GM12891 (cell line): ENCODE data around the gene THAP9.

Experiments
- DNase-seq: peaks from one replicate; pipeline ENCODE4 v3.0.0; 2011; ENCODE audit warnings: low spot score; ENCODE audit not compliant: insufficient read length
- FAIRE-seq: peaks from 2 replicates; lab custom pipeline; 2011; peaks lifted over from hg19 to GRCh38; lab: Jason Lieb, UNC
- PAX5 ChIP-seq: IDR thresholded peaks from 2 replicates; pipeline ENCODE4 v1.6.1; 2011; ENCODE audit warnings: low read length, moderate library complexity, mild to moderate bottlenecking; ENCODE audit not compliant: insufficient read depth, severe bottlenecking
- POLR2A ChIP-seq: IDR thresholded peaks from 2 replicates; pipeline ENCODE4 v1.6.1; 2011; ENCODE audit warnings: low read depth, low read length, control low read depth
- POLR2AphosphoS5 ChIP-seq: IDR thresholded peaks from 2 replicates; pipeline ENCODE4 v1.6.1; 2011; ENCODE audit warnings: low read depth, low read length, control low read depth
- POU2F2 ChIP-seq: IDR thresholded peaks from 2 replicates; pipeline ENCODE4 v1.6.1; 2011; ENCODE audit warnings: low read depth, mild to moderate bottlenecking, control low read depth, low read length, moderate library complexity
- SPI1 ChIP-seq: IDR thresholded peaks from 2 replicates; pipeline ENCODE4 v1.6.1; 2011; ENCODE audit warnings: low read depth, low read length, control low read depth
- TAF1 ChIP-seq: IDR thresholded peaks from 2 replicates; pipeline ENCODE4 v1.6.1; 2011; ENCODE audit warnings: low read depth, low read length, control low read depth

Gene THAP9

DNA sequence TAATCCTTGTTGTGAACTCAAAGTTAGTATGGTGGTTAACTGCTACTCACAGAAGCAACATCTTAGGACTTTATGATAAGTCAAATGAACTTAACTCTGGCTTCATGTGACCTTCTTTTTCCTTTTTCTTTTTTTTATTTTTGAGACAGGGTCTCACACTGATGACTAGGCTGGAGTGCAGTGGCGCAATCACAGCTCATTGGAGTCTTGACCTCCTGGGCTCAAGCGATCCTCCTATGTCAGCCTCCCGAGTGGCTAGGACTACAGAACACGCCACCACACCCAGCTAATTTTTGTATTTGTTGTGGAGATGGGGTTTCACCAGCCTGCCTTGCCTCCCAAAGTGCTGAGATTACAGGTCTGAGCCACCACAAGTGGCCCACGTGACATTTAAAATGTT lies 32.0 kb upstream of the THAP9 start:
- no peak for FAIRE-seq

DNA sequence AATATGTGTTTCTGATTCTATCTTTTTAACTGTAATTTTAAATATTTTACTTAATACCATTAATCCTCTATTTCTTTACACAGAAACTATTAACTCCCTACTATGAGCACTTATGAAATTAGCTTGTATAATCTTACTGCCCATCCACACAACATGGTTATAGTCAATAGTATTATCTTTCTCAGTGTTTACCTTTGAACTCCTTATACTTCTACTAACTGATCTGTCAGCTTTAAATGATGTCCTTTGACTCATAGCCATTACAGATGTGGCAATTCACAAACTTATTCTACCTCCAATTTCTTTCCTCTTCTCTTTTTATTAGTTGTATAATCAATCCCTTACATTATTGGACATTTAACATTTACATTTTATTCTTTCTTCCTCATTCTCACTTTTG lies 15.1 kb upstream of the THAP9 start:
- no peak for TF ChIP-seq POU2F2
- no peak for TF ChIP-seq PAX5
- TF ChIP-seq SPI1, result no peak
- no peak for TF ChIP-seq POLR2AphosphoS5
- no peak for TF ChIP-seq POLR2A
- no peak for TF ChIP-seq TAF1
- FAIRE-seq (peak; percentile 16), DNase-seq (no peak)

More for the DNA sequence above, 32.0 kb upstream of the THAP9 start:
- no peak for TF ChIP-seq POLR2A
- TF ChIP-seq SPI1, result no peak
- TF ChIP-seq PAX5, result no peak
- no peak for TF ChIP-seq POLR2AphosphoS5
- no peak for DNase-seq

DNA sequence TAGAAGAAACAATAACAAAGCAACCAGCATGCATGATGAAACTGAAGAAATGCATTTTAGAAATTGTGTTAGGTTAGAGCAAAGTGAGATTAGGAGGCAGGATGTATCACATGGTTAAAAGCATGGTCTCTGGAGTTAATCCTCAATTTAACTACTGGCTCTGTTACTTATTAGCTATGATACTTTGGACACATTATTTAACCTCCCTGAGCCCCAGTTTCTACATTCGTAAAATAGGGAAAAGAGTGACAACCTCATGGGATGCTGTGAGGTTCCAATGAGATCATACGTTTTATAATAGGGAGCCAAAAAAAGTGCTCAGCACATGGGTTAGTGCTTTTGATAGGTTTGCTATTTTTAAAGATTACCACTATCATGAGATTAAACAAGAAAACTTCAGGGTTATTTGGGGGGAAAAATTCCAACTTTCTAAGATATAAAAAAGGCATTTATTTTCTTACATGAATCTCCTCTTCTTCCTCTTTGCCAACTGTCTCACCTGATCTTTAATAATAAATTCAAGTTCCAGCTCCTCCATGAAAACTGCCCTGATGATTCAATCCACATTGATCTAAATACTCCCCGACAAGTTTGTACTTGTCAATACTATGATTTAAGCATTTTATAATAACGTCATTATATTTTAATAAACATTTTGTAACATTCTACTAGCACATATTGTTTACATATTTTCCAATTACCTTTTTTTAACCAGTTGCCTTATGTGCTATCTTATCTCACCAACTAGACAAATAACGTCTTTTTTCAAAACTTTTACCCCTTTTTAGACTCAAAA lies 14.2 kb upstream of the THAP9 start:
- FAIRE-seq (peak; percentile 5), DNase-seq (no peak)
- no peak for TF ChIP-seq PAX5
- no peak for TF ChIP-seq SPI1
- no peak for TF ChIP-seq POLR2A
- TF ChIP-seq POU2F2, result no peak
- TF ChIP-seq POLR2AphosphoS5, result no peak
- TF ChIP-seq TAF1, result no peak

DNA sequence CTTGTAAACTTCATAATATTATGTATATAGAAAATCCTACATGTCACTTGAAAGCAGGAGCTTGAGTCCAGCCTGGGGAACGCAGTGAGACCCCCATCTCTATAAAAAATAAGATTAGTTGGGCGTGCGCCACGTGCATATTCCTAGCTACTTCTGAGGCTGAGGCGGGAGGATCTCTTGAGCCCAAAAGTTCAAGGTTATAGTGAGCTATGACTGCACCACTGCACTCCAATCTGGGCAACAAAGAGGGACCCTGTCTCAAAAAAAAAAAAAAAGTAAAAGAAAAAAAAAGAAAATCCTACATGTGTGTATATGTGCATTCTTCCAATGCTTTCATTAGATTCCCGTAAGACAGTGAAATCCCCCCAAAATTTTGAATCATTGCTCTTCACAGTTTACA lies 11.2 kb upstream of the THAP9 start:
- DNase-seq, result no peak
- no peak for TF ChIP-seq POLR2A
- no peak for TF ChIP-seq SPI1
- no peak for TF ChIP-seq POU2F2
- TF ChIP-seq TAF1, result no peak
- no peak for FAIRE-seq

DNA sequence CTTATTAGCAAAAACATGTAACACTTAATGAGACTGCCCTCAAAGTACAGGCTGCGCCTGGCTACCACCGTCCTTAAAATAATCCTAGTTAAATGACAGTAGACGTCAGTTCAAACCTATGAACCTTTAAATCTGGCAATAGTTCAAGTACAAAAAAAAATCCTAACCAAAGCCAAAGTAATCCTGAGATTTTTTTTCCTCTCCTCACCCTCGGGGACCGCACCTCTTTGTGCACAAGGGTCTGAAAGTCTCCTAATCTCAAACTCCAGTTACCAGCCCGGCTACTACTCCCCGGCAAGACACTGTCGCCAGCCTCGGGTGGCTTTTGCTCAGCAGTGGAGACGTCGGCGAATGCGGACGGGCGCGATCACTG lies 10.0 kb upstream of the THAP9 start:
- DNase-seq, result no peak
- TF ChIP-seq POLR2A, result no peak
- no peak for TF ChIP-seq POLR2AphosphoS5
- no peak for TF ChIP-seq POU2F2
- no peak for TF ChIP-seq SPI1
- TF ChIP-seq PAX5, result no peak
- no peak for TF ChIP-seq TAF1
- no peak for FAIRE-seq

DNA sequence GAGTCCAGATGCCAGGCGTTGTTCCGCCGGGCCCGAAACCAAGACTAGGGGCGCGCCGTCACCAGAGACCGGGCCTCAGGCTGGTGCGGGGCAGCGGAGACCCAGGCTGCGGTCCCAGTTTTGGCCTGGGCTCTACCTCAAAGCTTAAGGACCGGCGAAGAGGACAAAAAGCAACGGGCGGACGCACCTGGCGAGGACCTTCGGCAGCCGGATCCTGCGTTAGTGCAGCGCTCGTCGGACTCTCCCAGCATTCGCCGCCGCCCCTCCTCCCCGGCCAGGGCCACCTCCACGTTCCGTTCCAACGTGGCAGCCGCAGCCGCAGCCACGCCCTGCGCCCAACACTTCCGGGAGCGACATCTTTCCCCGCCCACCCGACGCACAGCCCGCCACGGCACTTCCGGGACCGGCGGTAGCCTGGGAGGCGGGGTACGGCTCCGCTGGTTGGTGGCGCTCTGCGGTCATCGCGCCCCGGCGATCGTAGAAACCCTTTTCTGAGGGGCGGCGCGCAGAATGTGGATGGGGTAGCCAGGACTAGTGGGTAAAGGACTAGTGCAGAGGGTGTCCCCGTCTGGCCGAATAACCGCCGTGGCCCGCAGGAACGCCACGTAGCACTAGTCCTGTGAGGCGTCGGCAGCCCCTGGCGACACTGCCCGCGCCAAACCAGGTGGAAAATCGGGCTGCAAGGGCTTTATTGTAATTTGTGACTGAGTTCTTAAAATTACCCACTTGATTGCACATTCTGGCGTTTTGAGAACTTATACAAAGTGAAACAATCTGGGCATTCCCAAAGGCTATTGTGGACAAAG lies 9.4 kb upstream of the THAP9 start, which contains the start of gene SEC31A:
TSS of gene SEC31A (minus strand) at position 253 of the 806 bp plus-strand sequence. CDS start 9,217 bp downstream, outside the sequence.
- peak; percentile 81 for DNase-seq
- peak; percentile 99 for FAIRE-seq
- TF ChIP-seq POLR2A (peak; percentile 87), POLR2AphosphoS5 (peak; percentile 92), SPI1 (no peak), TAF1 (no peak; the same call in none of the 2 replicates), POU2F2 (no peak), PAX5 (peak; percentile 17)

DNA sequence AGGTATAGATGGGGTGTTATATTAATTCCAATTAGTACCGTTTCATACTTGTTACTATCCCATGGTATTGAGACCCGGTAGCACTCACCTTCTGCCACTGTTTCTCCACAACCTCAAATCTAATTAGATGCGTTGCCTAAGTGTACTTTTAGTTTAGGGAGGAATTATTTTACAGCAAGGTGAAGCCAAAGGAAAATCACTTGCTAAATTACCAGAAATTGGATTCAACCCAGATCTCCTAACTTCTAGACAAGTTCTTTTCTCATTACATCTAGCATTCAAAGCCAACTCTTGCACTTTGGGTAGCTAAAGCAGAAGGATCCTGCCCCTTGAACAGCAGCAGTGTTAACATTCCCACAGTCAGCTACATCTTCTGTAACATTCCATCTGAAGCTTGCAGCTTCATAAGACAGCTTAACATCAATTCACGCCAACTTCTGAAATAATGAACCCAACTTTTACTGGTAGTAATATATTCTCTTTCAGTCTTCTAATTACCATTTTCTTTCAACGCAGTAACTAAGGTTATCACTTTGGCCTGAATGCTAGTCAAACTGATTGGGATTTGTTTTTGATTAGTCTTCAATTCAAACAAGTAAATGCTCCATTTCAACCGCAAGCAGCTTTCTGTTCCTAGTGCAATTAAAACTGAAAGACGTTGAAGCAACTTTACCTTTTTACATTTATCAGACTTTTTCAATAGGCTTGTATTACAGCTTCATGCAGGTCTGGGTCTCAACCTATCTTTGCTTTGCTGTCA lies 8.6 kb upstream of the THAP9 start:
- no peak for DNase-seq
- TF ChIP-seq PAX5 (no peak), POU2F2 (no peak), SPI1 (no peak), TAF1 (no peak)
- peak; percentile 52 for FAIRE-seq

DNA sequence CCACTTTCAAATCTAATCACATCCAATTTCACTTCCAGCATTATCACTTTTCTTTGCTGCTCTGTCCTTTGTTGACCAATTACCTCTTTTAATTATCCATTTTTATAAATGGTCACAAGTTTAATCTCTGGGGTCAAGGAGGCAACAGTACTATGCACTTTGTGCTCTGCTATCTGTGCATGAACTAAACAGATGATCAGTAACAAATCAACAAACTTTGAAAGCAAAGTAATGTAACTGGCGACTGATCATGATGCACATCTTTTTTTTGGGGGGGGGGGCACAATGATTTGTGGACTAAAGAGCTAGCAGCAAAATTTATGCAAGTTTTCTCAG lies 8.1 kb upstream of the THAP9 start:
- FAIRE-seq, result no peak

DNA sequence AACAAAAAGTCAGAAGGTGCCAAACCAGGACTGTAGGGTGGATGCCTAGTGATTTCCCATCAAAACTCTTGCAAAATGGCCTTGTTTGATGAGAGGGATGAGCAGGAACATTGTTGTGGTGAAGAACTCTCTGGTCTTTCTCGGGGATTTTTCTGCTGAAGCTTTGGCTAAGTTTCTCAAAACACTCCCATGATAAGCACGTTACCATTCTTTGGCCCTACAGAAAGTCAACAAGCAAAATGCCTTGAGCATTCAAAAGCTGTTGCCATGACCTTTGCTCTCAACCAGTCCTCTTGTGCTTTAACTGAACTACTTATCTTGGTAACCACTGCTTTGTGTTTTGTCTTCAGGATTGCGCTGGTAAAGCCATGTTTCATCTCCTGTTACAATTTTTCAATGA lies 6.6 kb upstream of the THAP9 start:
- DNase-seq (no peak), FAIRE-seq (no peak)
- TF ChIP-seq POU2F2 (no peak), SPI1 (no peak), PAX5 (no peak), TAF1 (no peak), POLR2AphosphoS5 (no peak), POLR2A (no peak)

More for the DNA sequence above, 8.1 kb upstream of the THAP9 start:
- no peak for DNase-seq
- TF ChIP-seq PAX5, result no peak
- TF ChIP-seq POLR2AphosphoS5, result no peak
- TF ChIP-seq TAF1, result no peak
- TF ChIP-seq POU2F2, result no peak
- TF ChIP-seq POLR2A, result no peak

DNA sequence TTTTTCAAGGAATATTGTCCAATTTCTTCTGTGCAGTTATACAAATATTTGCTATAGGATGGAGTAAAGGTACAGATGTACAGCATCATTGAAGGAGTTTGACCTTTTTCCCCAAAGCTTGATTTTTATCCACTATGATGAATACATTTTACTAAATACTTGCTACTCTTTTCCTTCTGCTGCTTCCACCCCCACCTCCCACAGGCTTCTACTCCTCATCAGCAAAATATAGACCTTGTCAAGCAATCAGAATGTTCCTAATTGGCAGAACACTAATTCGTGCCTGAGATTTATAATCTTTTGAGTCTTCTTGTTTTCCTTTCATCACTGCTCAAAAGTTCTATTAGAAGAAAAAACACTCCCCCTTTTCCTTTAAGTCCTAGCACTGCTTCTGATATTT lies 3.8 kb upstream of the THAP9 start:
- DNase-seq (no peak), FAIRE-seq (no peak)
- no peak for TF ChIP-seq POLR2AphosphoS5
- TF ChIP-seq SPI1, result no peak
- TF ChIP-seq PAX5, result no peak
- TF ChIP-seq TAF1, result no peak
- no peak for TF ChIP-seq POU2F2
- TF ChIP-seq POLR2A, result no peak
